Fibroblast of villous mesenchyme (primary cell): ENCODE measurements around the gene IRF2. TPM values are rescaled to one million over a fixed set of nuclear protein-coding genes. Genes with fewer than 3 reads are reported as not detected.

Source experiments
- DNase-seq: peaks from one replicate; pipeline ENCODE4 v3.0.0-alpha.2; 2010; ENCODE audit warnings: low read depth
- H3K4me3 ChIP-seq: 2 replicates; pipeline ENCODE4 v1.5.1; 2011; ENCODE audit warnings: low read depth, mild to moderate bottlenecking, low read length
- total RNA-seq: library from RNA; depleted of rRNA; stranded (reverse); fragments of >200 nt; gene quantifications from 2 replicates; pipeline ENCODE4 v1.2.3, GENCODE V29; 2012
- TF ChIP-seq, protein P1 (sequence below): IDR thresholded peaks from 2 replicates; pipeline ENCODE4 v1.5.1; 2012; ENCODE audit warnings: low read depth, mild to moderate bottlenecking, low read length; ENCODE audit not compliant: insufficient read depth

IRF2 gene
- total RNA-seq, result 17.4 and 42.3 TPM in 2 replicates

DNA sequence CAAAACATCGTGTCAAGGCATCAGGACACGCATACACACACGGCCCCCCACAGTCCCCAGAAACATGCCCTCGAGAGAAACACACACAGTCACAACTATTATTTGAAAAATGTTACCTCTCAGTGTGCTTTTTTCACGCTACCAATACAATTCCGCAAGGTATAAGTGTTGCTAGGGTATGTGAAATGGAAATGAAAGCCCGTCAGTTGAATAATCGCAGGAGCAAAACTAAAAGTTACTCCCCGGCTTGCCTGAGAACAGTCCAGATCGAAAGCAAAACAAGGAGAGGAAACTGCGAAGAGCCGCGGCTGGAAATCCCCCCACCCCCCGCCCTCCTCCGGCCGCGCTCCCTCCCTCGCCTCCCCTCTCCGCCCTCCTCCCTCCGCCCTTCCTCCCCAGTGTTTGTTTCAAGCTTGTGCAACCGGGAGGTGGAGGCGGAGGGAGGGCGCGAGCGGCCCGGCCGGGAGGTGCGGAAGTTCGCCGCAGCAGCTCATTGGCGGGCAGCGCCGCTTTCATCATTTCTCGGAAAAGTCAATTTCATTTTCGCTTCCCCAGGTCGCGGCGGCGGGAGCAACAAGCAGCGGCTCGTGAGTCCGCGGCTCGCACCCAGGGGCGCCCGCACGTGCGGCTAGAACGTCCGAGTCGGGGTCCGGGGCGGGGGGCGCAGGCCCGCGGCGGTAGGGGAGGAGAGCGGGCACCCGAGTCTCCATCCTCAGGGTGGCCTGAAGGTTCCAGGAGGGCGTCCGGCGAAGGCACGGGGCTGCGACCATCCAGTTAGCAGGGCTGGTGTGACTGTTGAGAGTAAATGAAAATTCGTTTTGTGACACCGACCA is at the start of gene IRF2:
IRF2 (minus strand) TSS at position 288 of the 833 bp plus-strand sequence. CDS start 45,486 bp downstream, outside the sequence.
- TF ChIP-seq, protein P1, sequence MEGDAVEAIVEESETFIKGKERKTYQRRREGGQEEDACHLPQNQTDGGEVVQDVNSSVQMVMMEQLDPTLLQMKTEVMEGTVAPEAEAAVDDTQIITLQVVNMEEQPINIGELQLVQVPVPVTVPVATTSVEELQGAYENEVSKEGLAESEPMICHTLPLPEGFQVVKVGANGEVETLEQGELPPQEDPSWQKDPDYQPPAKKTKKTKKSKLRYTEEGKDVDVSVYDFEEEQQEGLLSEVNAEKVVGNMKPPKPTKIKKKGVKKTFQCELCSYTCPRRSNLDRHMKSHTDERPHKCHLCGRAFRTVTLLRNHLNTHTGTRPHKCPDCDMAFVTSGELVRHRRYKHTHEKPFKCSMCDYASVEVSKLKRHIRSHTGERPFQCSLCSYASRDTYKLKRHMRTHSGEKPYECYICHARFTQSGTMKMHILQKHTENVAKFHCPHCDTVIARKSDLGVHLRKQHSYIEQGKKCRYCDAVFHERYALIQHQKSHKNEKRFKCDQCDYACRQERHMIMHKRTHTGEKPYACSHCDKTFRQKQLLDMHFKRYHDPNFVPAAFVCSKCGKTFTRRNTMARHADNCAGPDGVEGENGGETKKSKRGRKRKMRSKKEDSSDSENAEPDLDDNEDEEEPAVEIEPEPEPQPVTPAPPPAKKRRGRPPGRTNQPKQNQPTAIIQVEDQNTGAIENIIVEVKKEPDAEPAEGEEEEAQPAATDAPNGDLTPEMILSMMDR, result no peak
- H3K4me3 ChIP-seq, result peak within 1 kb of the TSS; percentile 99
- DNase-seq, result peak; percentile 99

DNA sequence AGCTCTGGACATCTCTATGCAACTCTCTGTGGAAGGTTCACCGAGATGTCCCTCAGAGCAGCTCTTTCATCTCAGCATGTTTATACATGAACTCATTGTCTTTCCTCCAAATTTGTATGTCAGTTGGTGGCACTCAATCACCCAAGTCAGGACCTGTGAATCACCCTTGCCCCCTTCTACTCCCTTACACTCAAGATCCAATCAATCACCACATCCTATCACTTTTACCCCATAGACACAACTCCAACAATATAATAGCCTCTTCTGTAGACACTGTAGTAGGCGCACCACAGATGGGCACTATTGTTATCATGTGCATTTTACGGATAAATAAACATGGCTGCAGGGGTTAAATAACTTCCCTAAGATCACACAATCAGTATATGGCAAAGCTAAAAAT is 41.3 kb upstream of the IRF2 start:
- H3K4me3 ChIP-seq, result no peak overlapping the region
- TF ChIP-seq, protein P1, result no peak
- no peak for DNase-seq

DNA sequence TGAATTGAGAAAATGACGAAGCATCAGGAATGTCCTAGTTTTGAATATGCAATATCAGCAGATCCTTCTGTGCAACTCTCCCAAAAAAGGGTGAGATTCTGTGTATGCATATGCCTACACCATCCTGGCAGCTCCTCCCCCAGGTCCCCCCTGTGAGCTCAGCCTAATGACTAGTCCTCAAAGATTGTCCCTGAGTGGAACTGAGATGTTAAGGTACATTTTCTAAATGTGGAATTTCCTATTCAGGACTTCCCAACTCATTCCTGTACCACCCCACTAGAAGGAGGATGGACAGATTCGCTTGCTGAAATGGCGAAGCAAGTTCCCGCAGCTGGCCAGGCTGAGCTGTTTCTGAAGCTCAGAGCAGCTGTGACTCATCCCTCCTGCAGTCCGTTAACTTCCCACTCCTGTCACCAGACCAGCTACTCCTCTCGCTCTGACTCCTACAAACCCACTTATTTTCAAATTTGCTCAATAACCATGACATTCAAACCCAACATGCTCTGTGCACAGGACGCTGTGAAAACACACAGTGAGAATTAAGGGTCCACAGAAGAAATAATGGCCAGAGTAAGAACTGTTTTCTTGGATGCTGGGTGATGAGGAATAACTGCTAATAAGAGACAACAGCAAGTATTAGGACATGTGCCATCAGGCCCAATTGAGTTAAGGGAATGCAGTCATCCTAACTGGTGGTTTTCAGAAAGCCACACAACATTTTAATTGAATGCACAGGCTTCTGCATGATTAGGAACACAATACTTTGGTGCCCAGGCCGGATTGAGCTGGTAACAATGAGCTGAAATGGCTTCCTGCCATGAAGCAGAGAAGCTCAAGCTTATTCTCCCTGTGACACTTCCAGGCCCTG is 40.0 kb upstream of the IRF2 start:
- DNase-seq, result peak; percentile 84
- H3K4me3 ChIP-seq, result no peak overlapping the region
- TF ChIP-seq, protein P1, result no peak

DNA sequence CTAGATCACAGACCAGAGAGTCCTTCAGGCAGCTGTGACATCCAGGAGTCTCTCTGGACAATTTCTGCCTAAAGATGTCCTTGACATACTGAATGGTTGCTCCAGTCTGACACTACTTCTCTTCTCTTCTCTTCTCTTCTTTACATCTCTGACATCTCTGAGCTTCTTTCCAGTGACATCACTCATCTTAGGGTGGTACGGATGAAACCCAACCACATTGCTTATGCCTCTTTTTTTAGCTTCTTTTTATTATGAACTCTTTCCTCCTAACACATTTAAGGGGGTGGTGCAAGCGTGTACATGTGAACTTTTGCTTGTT is 39.4 kb upstream of the IRF2 start:
- H3K4me3 ChIP-seq, result no peak overlapping the region
- TF ChIP-seq, protein P1, result no peak

DNA sequence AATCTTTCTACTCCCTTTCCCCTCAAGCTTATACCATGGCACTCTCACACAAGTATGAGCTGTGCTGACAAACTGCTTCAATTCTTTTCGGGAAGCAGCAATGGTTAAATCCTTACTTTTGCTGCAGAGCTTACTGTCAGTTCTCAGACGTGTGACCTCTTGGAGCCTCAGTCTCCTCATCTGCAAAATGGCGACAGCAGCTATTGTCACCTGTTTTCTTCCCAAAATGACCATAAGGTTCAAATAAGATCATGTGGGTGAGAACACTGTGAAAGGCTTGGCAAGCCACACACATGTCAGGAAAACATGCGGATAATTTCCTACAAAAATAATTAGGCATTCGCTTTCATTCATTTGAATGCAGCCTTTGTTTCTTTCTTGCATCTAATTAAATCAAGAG is 36.8 kb upstream of the IRF2 start:
- TF ChIP-seq, protein P1, result no peak
- DNase-seq, result no peak
- no peak overlapping the region for H3K4me3 ChIP-seq

More for the DNA sequence above, 39.4 kb upstream of the IRF2 start:
- peak; percentile 30 for DNase-seq

DNA sequence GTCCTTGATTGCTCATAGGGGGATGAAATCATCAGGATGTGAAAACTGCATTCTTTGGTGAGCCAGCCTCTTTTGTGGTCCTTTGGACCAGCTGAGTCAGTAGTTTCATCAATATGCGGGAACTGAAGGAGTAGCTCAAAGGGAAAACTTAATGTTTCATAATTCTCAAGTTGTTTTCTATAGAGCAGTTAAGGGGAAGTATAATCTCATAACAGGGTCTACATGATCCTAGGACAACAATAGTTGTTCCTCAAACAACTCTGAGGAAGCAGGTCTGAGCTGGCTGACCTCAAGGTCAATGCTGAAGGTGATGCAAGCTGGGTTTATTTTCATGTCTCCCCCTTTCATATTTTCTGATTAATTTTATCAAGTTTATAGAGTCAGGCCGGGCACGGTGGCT is 36.1 kb upstream of the IRF2 start:
- no peak overlapping the region for H3K4me3 ChIP-seq
- TF ChIP-seq, protein P1, result no peak
- DNase-seq, result no peak
